PC-3 (cell line): ENCODE results near the gene MINK1. TPM values are rescaled to one million over a fixed set of nuclear protein-coding genes. Genes with fewer than 3 reads are reported as not detected.

Experiments used
- ATAC-seq: fragments of 200-7000 bp; cut with Tn5 transposase; 2 replicates; pipeline ENCODE4 v1.9.1; 2020; ENCODE audit warnings: mild to moderate bottlenecking, moderate library complexity
- BruUV-seq: library from RNA; stranded (reverse); fragments of 400-500 nt; replicated peaks from 2 replicates; lab custom pipeline; 2021; lab: Mats Ljungman, UMichigan
- CTCF ChIA-PET: fragments of 300-600 bp; sonication (Branson Sonifier 250); formaldehyde crosslinking; loops from one replicate; lab custom pipeline; 2022; ENCODE audit warnings: antibody characterized with exemption; lab: Charles Lee
- POLR2A ChIA-PET: fragments of 300-600 bp; sonication (Branson Sonifier 250); formaldehyde crosslinking; loops from one replicate; lab custom pipeline; 2022; ENCODE audit warnings: antibody characterized with exemption; ENCODE audit not compliant: unreplicated experiment; lab: Charles Lee
- DNase-seq: peaks from one replicate; pipeline ENCODE4 v3.0.0-alpha.2; 2015
- H2AFZ ChIP-seq: fragments of 300-600 bp; sonication (generic); 2 replicates; pipeline ENCODE4 v1.6.0; 2016; ENCODE audit warnings: antibody characterized with exemption, low read length
- H3F3A ChIP-seq: fragments of 300-600 bp; sonication (generic); one replicate; pipeline ENCODE4 v1.6.0; 2017; ENCODE audit warnings: antibody characterized with exemption, low read length, control low read depth, mild to moderate bottlenecking; ENCODE audit not compliant: unreplicated experiment
- H3K27ac ChIP-seq: fragments of 300-600 bp; sonication (generic); 2 replicates; pipeline ENCODE4 v1.5.1; 2016; ENCODE audit warnings: mild to moderate bottlenecking, low read length
- H3K27me3 ChIP-seq: fragments of 300-600 bp; sonication (generic); 2 replicates; pipeline ENCODE4 v1.6.1; 2016; ENCODE audit warnings: low read length, mixed read lengths
- H3K36me3 ChIP-seq: fragments of 300-600 bp; sonication (generic); 2 replicates; pipeline ENCODE4 v1.6.1; 2016; ENCODE audit warnings: low read depth, mixed run types, low read length, mixed read lengths
- H3K4me1 ChIP-seq: fragments of 300-600 bp; sonication (generic); 2 replicates; pipeline ENCODE4 v1.5.1; 2016; ENCODE audit warnings: low read length; ENCODE audit not compliant: insufficient read depth
- H3K4me2 ChIP-seq: fragments of 300-600 bp; sonication (generic); 2 replicates; pipeline ENCODE4 v1.6.0; 2016; ENCODE audit warnings: low read length
- H3K4me3 ChIP-seq: fragments of 300-600 bp; sonication (generic); 2 replicates; pipeline ENCODE4 v1.5.1; 2016; ENCODE audit warnings: mild to moderate bottlenecking, low read length, mixed read lengths
- H3K79me2 ChIP-seq: fragments of 300-600 bp; sonication (generic); 2 replicates; pipeline ENCODE4 v1.6.1; 2017; ENCODE audit warnings: low read length, mixed read lengths
- H3K9ac ChIP-seq: fragments of 300-600 bp; sonication (generic); 2 replicates; pipeline ENCODE4 v1.6.0; 2016; ENCODE audit warnings: mild to moderate bottlenecking, low read length
- H3K9me2 ChIP-seq: fragments of 300-600 bp; sonication (generic); replicated peaks from 2 replicates; pipeline ENCODE4 v1.6.1; 2016; ENCODE audit warnings: mixed run types, low read length, mixed read lengths
- H3K9me3 ChIP-seq: fragments of 300-600 bp; sonication (generic); 2 replicates; pipeline ENCODE4 v1.6.1; 2016; ENCODE audit warnings: low read length, mixed read lengths
- H4K20me1 ChIP-seq: fragments of 300-600 bp; sonication (generic); 2 replicates; pipeline ENCODE4 v1.6.1; 2016; ENCODE audit warnings: low read length, mixed read lengths
- EZH2 ChIP-seq: fragments of 300-600 bp; sonication (generic); IDR thresholded peaks from one replicate; pipeline ENCODE4 v1.6.1; 2017; ENCODE audit warnings: antibody characterized with exemption, mild to moderate bottlenecking, low read length; ENCODE audit not compliant: unreplicated experiment
- EZH2phosphoT487 ChIP-seq: fragments of 300-600 bp; sonication (generic); IDR thresholded peaks from 2 replicates; pipeline ENCODE4 v1.6.1; 2018; ENCODE audit warnings: mild to moderate bottlenecking, antibody characterized with exemption, low read length, borderline replicate concordance
- intact Hi-C: fragments of 100-400 bp; cut with micrococcal nuclease; formaldehyde crosslinking; loops from 2 replicates; pipeline ENCODE4 v1.9.0; 2023
- total RNA-seq: library from RNA; depleted of rRNA; stranded (reverse); fragments of >200 nt; gene quantifications from 2 replicates; pipeline ENCODE4 v1.2.3, GENCODE V29; 2014
- TF ChIP-seq, protein P1 (sequence below): fragments of 300-600 bp; sonication (generic); conservative IDR thresholded peaks from 2 replicates; pipeline ENCODE4 v1.5.1; 2017; ENCODE audit warnings: antibody characterized with exemption, low read depth, mild to moderate bottlenecking, low read length

Gene MINK1
- total RNA-seq, 1 experiment from 2014 or later: 44.5 TPM

DNA sequence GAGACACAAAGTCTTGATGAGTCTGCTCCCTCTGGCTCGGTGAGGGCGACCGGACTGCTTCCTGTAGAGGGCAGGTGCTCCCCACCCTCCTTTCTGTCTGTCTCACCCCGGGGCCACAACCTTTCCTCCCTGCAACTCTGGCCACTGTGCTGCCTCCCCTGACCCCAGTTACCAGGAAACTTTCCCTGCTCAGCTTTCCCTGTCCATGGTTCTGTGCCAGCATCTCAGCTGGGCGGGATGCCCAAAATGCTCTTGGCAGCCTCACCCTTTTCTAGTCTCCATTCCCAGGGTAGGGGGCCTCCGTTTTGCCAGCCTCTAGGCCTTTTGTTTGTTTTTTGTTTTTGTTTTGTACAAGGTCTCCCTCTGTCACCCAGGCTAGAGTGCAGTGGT is 24.8 kb upstream of the MINK1 start:
- DNase-seq (no peak), ATAC-seq (no peak)
- POLR2A ChIA-PET: interaction anchor here (0.5 kb wide), 1 partner anchor 1300 kb away, joined by 9 read pairs; no protein-coding TSS in a partner anchor

DNA sequence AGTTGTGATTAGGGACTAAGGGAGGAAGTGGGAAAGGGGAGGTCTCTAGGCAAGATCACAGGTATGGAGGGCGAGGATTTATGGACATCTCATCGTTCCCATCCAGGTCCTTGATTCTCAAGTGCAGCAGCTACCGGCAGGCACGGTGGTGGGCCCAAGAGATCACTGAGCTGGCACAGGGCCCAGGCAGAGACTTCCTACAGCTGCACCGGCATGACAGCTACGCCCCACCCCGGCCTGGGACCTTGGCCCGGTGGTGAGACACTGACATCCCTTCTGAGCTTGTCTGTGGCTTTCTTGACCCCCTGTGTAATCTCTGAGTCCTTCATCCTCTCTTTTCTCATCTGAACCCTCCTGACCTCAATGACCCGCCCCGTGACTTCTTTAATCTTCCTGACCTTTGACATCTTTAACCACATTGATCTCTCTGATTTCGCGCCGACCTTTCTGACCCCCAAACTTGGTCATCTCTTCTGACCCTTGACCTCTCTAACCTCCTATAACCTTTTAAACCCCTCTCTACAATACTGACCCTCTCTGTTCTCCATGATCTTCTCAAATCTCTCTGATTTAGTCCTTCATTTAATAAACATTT is 22.3 kb upstream of the MINK1 start:
- TF ChIP-seq, protein P1, sequence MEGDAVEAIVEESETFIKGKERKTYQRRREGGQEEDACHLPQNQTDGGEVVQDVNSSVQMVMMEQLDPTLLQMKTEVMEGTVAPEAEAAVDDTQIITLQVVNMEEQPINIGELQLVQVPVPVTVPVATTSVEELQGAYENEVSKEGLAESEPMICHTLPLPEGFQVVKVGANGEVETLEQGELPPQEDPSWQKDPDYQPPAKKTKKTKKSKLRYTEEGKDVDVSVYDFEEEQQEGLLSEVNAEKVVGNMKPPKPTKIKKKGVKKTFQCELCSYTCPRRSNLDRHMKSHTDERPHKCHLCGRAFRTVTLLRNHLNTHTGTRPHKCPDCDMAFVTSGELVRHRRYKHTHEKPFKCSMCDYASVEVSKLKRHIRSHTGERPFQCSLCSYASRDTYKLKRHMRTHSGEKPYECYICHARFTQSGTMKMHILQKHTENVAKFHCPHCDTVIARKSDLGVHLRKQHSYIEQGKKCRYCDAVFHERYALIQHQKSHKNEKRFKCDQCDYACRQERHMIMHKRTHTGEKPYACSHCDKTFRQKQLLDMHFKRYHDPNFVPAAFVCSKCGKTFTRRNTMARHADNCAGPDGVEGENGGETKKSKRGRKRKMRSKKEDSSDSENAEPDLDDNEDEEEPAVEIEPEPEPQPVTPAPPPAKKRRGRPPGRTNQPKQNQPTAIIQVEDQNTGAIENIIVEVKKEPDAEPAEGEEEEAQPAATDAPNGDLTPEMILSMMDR: no peak
- no peak for TF ChIP-seq EZH2phosphoT487
- no peak for TF ChIP-seq EZH2
- H2AFZ ChIP-seq: no peak overlapping the region
- H3K4me2 ChIP-seq: no peak overlapping the region
- H3K27me3 ChIP-seq: no peaks in the 10 kb centered on the region
- intact Hi-C loops: no loop called here
- no TSS peak for BruUV-seq
- no peaks in the 10 kb centered on the region for H3K36me3 ChIP-seq
- peaks cover 9% of the 10 kb centered on the region for H3K4me1 ChIP-seq
- ChIA-PET POLR2A (no interaction called here), CTCF (no interaction called here)
- no peaks in the 10 kb centered on the region for H3F3A ChIP-seq
- H3K4me3 ChIP-seq: no peak overlapping the region
- DNase-seq: no peak
- no peaks in the 10 kb centered on the region for H3K79me2 ChIP-seq
- no peaks in the 10 kb centered on the region for H3K9me2 ChIP-seq
- ATAC-seq: no peak
- no peaks in the 10 kb centered on the region for H3K9me3 ChIP-seq
- H4K20me1 ChIP-seq: no peaks in the 10 kb centered on the region
- no peak overlapping the region for H3K27ac ChIP-seq
- no peak overlapping the region for H3K9ac ChIP-seq

More for the DNA sequence above, 24.8 kb upstream of the MINK1 start:
- H3K36me3 ChIP-seq: no peaks in the 10 kb centered on the region
- H3K9ac ChIP-seq: no peak overlapping the region
- no peaks in the 10 kb centered on the region for H3K9me2 ChIP-seq
- H3F3A ChIP-seq: no peaks in the 10 kb centered on the region
- H3K79me2 ChIP-seq: no peaks in the 10 kb centered on the region
- peak overlapping the region; percentile 88; the same call in 1 of the 2 replicates for H3K4me2 ChIP-seq
- TF ChIP-seq EZH2 (no peak), EZH2phosphoT487 (no peak)
- TF ChIP-seq, protein P1: no peak
- H3K27ac ChIP-seq: no peak overlapping the region
- BruUV-seq: no TSS peak
- no peaks in the 10 kb centered on the region for H3K9me3 ChIP-seq
- intact Hi-C loops: no loop called here
- no peaks in the 10 kb centered on the region for H3K27me3 ChIP-seq
- H3K4me3 ChIP-seq: peak overlapping the region; percentile 78
- H4K20me1 ChIP-seq: no peaks in the 10 kb centered on the region
- CTCF ChIA-PET: no interaction called here
- no peak overlapping the region for H2AFZ ChIP-seq
- H3K4me1 ChIP-seq: peaks cover 9% of the 10 kb centered on the region

GRCh38 chr17:4811471-4811870 is 21.7 kb upstream of the MINK1 start:
- Histone ChIP-seq H2AFZ (no peak overlapping the region), H3K4me2 (no peak overlapping the region), H3K9ac (no peak overlapping the region), H3K27me3 (no peaks in the 10 kb centered on the region), H3F3A (no peaks in the 10 kb centered on the region), H3K9me2 (no peaks in the 10 kb centered on the region), H3K27ac (no peak overlapping the region), H3K4me3 (no peak overlapping the region), H3K79me2 (no peaks in the 10 kb centered on the region), H4K20me1 (no peaks in the 10 kb centered on the region), H3K4me1 (peaks cover 9% of the 10 kb centered on the region), H3K36me3 (no peaks in the 10 kb centered on the region), H3K9me3 (no peaks in the 10 kb centered on the region)
- no peak for ATAC-seq
- no TSS peak for BruUV-seq
- POLR2A ChIA-PET: no interaction called here
- intact Hi-C loops: no loop called here
- DNase-seq: no peak
- TF ChIP-seq EZH2 (no peak), EZH2phosphoT487 (no peak)
- TF ChIP-seq, protein P1: no peak
- CTCF ChIA-PET: no interaction called here
